Testis (tissue), 3 donors: ENCODE results near the gene RNF141. TPM values are rescaled to one million over a fixed set of nuclear protein-coding genes. Genes with fewer than 3 reads are reported as not detected.

ENCODE experiments used
- DNase-seq: peaks from one replicate; pipeline ENCODE4 v3.0.0-alpha.2; 2019
- H3K27ac ChIP-seq, 2 donors: fragments of 200-600 bp; sonication (generic); one replicate each; pipeline ENCODE4 v1.5.1; 2019
- H3K27me3 ChIP-seq: fragments of 200-600 bp; sonication (generic); one replicate; pipeline ENCODE4 v1.5.1; 2019
- H3K36me3 ChIP-seq: fragments of 200-600 bp; sonication (generic); one replicate; pipeline ENCODE4 v1.5.1; 2017; ENCODE audit warnings: low read depth; ENCODE audit errors: missing control alignments
- H3K4me1 ChIP-seq: fragments of 200-600 bp; sonication (generic); one replicate; pipeline ENCODE4 v1.5.1; 2019
- H3K4me3 ChIP-seq, 2 donors: fragments of 200-600 bp; sonication (generic); one replicate each; pipeline ENCODE4 v1.5.1; 2017 to 2019
- H3K9me3 ChIP-seq: fragments of 200-600 bp; sonication (generic); one replicate; pipeline ENCODE4 v1.5.1; 2017
- POLR2A ChIP-seq: fragments of 450-650 bp; IDR thresholded peaks from one replicate; pipeline ENCODE4 v1.6.1; 2017; ENCODE audit warnings: antibody characterized with exemption, mild to moderate bottlenecking, moderate library complexity
- WGBS, 2 donors: methylation state at CpG; one replicate each; pipeline ENCODE4 v1.1.5; 2018; 5-methylcytosine and 5-hydroxymethylcytosine counted together
- intact Hi-C: fragments of 100-400 bp; cut with DNase I; formaldehyde crosslinking; loops from one replicate; pipeline ENCODE4 v1.15.1; 2023; ENCODE audit warnings: low total_unique reads
- polyA plus RNA-seq: library from polyadenylated mRNA; stranded (reverse); fragments of 350-450 nt; fragmentation: Illumina TruSeq; extraction: RNeasy Lipid Tissue Mini Kit (QIAGEN cat#74804); gene quantifications from one replicate; pipeline ENCODE4 v1.2.3, GENCODE V29; 2014; ENCODE audit warnings: low read depth, low replicate concordance; ENCODE audit not compliant: insufficient read depth
- total RNA-seq, 2 donors: library from RNA; depleted of rRNA; stranded (reverse); fragments of >200 nt; gene quantifications; one replicate each; pipeline ENCODE4 v1.2.3, GENCODE V29; 2016
- TF ChIP-seq, protein P1 (sequence below), 3 experiments: fragments of 450-650 bp in 2 of 3; fragments of 200-600 bp in 1 of 3; sonication (generic) in 1 of 3; IDR thresholded peaks; one replicate each; pipeline ENCODE4 v1.5.1; 2016 to 2019; ENCODE audit warnings: antibody characterized with exemption in 3 of 3, mild to moderate bottlenecking in 2 of 3, moderate library complexity in 1 of 3

RNF141 gene
- total and polyA plus RNA-seq, 3 donors from 2014 or later, result 63.1 to 172 (median 91.3) TPM

DNA sequence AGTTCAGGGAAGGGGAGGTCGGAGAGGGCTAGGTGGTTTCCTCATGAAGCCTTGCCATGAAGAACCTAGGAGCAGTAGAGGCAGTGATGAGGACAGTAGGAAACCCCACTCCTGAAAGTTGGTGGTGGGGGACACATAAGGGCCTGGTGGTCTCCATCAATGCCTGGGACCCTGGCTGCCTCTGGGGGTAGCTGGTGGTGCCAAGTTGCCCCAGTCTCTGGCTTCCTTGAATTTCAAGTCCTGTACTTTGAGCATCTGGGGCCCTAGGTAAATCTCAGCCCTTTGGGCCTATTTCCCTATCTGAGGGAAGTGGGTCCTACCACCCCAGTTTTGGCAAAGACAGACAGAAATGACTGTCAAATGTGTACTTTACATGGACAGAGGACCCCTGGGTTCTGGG is 57.8 kb downstream of the RNF141 start:
- intact Hi-C loops, result no loop called here
- H3K9me3 ChIP-seq, result no peaks in the 10 kb centered on the region
- WGBS, 2 donors, result 93 to 100% methylated on average over 1 of the region's 1 CpG
- no peak for TF ChIP-seq POLR2A
- TF ChIP-seq, protein P1, sequence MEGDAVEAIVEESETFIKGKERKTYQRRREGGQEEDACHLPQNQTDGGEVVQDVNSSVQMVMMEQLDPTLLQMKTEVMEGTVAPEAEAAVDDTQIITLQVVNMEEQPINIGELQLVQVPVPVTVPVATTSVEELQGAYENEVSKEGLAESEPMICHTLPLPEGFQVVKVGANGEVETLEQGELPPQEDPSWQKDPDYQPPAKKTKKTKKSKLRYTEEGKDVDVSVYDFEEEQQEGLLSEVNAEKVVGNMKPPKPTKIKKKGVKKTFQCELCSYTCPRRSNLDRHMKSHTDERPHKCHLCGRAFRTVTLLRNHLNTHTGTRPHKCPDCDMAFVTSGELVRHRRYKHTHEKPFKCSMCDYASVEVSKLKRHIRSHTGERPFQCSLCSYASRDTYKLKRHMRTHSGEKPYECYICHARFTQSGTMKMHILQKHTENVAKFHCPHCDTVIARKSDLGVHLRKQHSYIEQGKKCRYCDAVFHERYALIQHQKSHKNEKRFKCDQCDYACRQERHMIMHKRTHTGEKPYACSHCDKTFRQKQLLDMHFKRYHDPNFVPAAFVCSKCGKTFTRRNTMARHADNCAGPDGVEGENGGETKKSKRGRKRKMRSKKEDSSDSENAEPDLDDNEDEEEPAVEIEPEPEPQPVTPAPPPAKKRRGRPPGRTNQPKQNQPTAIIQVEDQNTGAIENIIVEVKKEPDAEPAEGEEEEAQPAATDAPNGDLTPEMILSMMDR (IDR thresholded peaks at IDR 0.05), result no peak
- H3K4me1 ChIP-seq, result no peaks in the 10 kb centered on the region
- DNase-seq, result no peak
- H3K27ac ChIP-seq, result no peak overlapping the region
- no peaks in the 10 kb centered on the region for H3K36me3 ChIP-seq
- no peaks in the 10 kb centered on the region for H3K27me3 ChIP-seq
- H3K4me3 ChIP-seq, result no peak overlapping the region

DNA sequence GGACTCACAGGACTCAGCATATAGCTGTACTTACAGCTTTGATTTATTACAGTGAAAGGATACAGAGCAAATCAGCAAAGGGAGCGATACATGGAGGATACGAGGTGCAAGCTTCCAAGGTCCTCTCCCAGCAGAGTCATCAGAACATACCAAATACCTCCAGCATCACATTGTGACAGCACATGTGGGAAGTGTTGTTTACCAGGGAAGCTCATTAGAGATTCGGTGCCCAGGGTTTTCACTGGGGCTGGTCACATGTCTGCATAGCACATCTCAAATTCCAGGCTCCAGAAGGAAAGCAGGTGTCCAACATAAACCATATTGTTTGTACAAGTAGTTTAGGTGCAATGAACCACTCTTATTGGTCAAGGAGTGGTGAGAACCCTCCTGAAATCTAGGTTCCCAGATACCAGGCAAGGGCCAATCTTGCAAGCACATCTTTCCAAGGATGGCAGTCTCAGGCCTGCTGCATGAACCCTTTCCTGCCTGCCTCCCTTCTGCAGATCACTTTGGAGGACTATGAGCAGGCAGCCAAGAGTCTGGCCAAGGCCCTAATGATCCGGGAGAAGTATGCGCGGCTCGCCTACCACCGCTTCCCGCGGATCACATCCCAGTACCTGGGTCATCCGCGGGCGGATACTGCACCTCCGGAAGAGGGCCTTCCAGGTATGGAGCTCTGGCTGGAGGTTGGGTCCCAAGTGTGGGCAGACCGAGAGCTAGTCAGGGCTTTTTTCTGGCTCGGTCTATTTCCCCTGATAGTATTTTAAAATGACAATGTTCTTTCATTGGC is 59.2 kb downstream of the RNF141 start:
- Histone ChIP-seq H3K4me3 (no peak overlapping the region), H3K4me1 (no peaks in the 10 kb centered on the region), H3K9me3 (no peaks in the 10 kb centered on the region), H3K27me3 (no peaks in the 10 kb centered on the region), H3K27ac (no peak overlapping the region), H3K36me3 (no peaks in the 10 kb centered on the region)
- TF ChIP-seq, protein P1 (IDR thresholded peaks at IDR 0.05), result no peak
- no peak for TF ChIP-seq POLR2A
- intact Hi-C loops, result no loop called here
- WGBS, 2 donors, result 95% methylated on average over 15 to 16 of the region's 16 CpGs
- no peak for DNase-seq

DNA sequence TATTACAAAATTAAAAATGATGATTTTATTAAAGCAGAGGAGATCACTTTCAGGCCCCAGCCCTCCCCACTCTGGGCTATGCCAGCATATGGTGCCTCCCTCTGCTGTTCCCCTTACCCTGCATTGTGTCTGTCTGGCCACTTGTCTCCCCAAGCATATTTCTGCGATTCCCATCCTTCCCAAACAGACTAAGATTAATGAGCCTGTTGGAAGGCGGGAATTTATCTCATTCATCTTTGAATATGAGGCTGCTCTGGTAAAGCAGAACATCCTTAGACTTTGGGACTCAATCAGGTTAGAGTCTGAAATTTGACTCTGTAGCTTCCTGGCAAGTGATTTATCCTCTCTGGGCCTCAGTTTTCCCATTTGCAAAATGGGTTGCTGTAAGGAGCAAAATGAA is 60.2 kb downstream of the RNF141 start:
- DNase-seq, result no peak
- Histone ChIP-seq H3K27ac (no peak overlapping the region), H3K4me1 (no peaks in the 10 kb centered on the region), H3K9me3 (no peaks in the 10 kb centered on the region), H3K4me3 (no peak overlapping the region), H3K27me3 (no peaks in the 10 kb centered on the region), H3K36me3 (no peaks in the 10 kb centered on the region)
- 81 to 90% methylated on average over 2 of the region's 2 CpGs for WGBS, 2 donors
- intact Hi-C loops, result no loop called here
- TF ChIP-seq POLR2A, result no peak
- TF ChIP-seq, protein P1 (IDR thresholded peaks at IDR 0.05), result no peak

DNA sequence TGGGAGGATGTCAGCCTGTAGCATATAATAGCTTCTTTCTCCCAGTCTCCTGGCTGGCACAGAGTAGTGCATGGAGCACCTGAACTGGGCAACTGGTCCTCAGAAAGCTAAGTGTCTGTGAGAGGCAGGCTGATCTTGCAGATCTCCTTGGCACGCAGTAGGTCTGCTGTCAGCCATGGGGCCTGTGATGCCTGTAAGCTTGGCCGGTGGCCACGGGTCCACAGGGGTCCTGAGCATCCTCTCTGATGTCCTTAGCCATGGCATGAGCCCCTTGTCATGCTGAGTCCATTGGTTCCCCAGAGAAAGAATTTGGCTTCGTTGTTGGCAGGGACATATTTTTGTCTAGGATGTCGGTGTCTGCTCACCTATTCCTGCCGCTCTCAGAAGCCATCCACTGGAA is 61.0 kb downstream of the RNF141 start:
- no peak overlapping the region for H3K27ac ChIP-seq
- no peaks in the 10 kb centered on the region for H3K36me3 ChIP-seq
- no peaks in the 10 kb centered on the region for H3K4me1 ChIP-seq
- TF ChIP-seq, protein P1 (IDR thresholded peaks at IDR 0.05), result no peak
- no peak for TF ChIP-seq POLR2A
- no peak for DNase-seq
- intact Hi-C loops, result no loop called here
- H3K4me3 ChIP-seq, result no peak overlapping the region
- no peaks in the 10 kb centered on the region for H3K27me3 ChIP-seq
- H3K9me3 ChIP-seq, result no peaks in the 10 kb centered on the region
- WGBS, 2 donors, result 92% methylated on average over 4 to 6 of the region's 6 CpGs
